KBM-7 (cell line): ENCODE data around the gene NEUROG2.
"Not testable (repeated sequence)": the region's sequence is repeated elsewhere in the genome, so short reads cannot be mapped to it uniquely, and the experiment has no call there.

Experiments used
- DNase-seq: peaks from one replicate; pipeline ENCODE4 v3.0.0-alpha.2; 2015
- in situ Hi-C: fragments of 300-500 bp; cut with MboI; formaldehyde crosslinking; loops from 2 replicates; pipeline ENCODE4 v1.14.3; 2020; ENCODE audit warnings: low sequenced_read_pairs, low pct_unique_long_range_greater_than_20kb, mixed read lengths

Gene NEUROG2

GRCh38 chr4:112510291-112511092 is 5.5 kb downstream of the NEUROG2 start:
- in situ Hi-C loops = loop anchor here (25.0 kb wide), 1 partner anchor 173 kb away; no protein-coding TSS in a partner anchor
- DNase-seq = no peak

- DNase-seq = peak; percentile 25
- in situ Hi-C loops = loop anchor here (25.0 kb wide), 1 partner anchor 172 kb away; no protein-coding TSS in a partner anchor
Observed at GRCh38 chr4:112509243-112510141, 6.5 kb downstream of the NEUROG2 start.

- peak; percentile 20 for DNase-seq
- in situ Hi-C loops = loop anchor here (25.0 kb wide), 1 partner anchor 171 kb away; no protein-coding TSS in a partner anchor
Observed at GRCh38 chr4:112508356-112508755, 7.6 kb downstream of the NEUROG2 start.

- DNase-seq = no peak
- in situ Hi-C loops = loop anchor here (25.0 kb wide), 1 partner anchor 168 kb away; no protein-coding TSS in a partner anchor
Observed at GRCh38 chr4:112504807-112505206, 11.2 kb downstream of the NEUROG2 start.

- in situ Hi-C loops = loop anchor here (25.0 kb wide), 1 partner anchor 166 kb away; no protein-coding TSS in a partner anchor
- no peak for DNase-seq
Observed at GRCh38 chr4:112502871-112503270, 13.1 kb downstream of the NEUROG2 start.

- in situ Hi-C loops = no loop called here
- peak; percentile 9 for DNase-seq
Observed at GRCh38 chr4:112492321-112492720, 23.7 kb downstream of the NEUROG2 start.

GRCh38 chr4:112490808-112491207 is 25.2 kb downstream of the NEUROG2 start:
- DNase-seq, in situ Hi-C loops: not testable (repeated sequence)

- in situ Hi-C loops = no loop called here
- DNase-seq = no peak
Observed at GRCh38 chr4:112485930-112486329, 30.1 kb downstream of the NEUROG2 start.

GRCh38 chr4:112473985-112474384 is 42.0 kb downstream of the NEUROG2 start:
- DNase-seq = no peak
- in situ Hi-C loops = no loop called here

GRCh38 chr4:112472318-112472717 is 43.7 kb downstream of the NEUROG2 start:
- in situ Hi-C loops = no loop called here
- no peak for DNase-seq
